Endothelial cell of umbilical vein (primary cell): Measurements from ENCODE around the gene MFGE8.

Source experiments
- EZH2 ChIP-seq: IDR thresholded peaks from 2 replicates; pipeline ENCODE4 v1.6.1; 2012; ENCODE audit warnings: borderline replicate concordance, low read depth, mild to moderate bottlenecking, moderate library complexity, low read length, inconsistent platforms; ENCODE audit not compliant: severe bottlenecking
- JUN ChIP-seq: IDR thresholded peaks from 2 replicates; pipeline ENCODE4 v1.6.1; 2011; ENCODE audit warnings: borderline replicate concordance, low read depth; ENCODE audit not compliant: insufficient read length, insufficient read depth
- MYC ChIP-seq: IDR thresholded peaks from one replicate; pipeline ENCODE4 v1.6.1; 2011; ENCODE audit warnings: mild to moderate bottlenecking, low read depth, low read length
- POLR2A ChIP-seq: IDR thresholded peaks from 2 replicates; pipeline ENCODE4 v1.6.1; 2012; ENCODE audit warnings: low read depth, mild to moderate bottlenecking, control low read depth, low read length
- POLR2AphosphoS5 ChIP-seq: IDR thresholded peaks from 2 replicates; pipeline ENCODE4 v1.6.1; 2012; ENCODE audit warnings: low read depth, mild to moderate bottlenecking, control low read depth, low read length, moderate library complexity; ENCODE audit not compliant: insufficient read depth
- TF ChIP-seq, protein P1 (sequence below), 2 donors: IDR thresholded peaks; 1 replicate in 1 of 2; 2 replicates in 1 of 2; pipeline ENCODE4 v1.5.1; 2011; ENCODE audit warnings: low read length in 2 of 2, mild to moderate bottlenecking in 2 of 2, moderate library complexity in 2 of 2, control low read depth in 1 of 2, inconsistent platforms in 1 of 2, low read depth in 1 of 2; ENCODE audit not compliant: insufficient read depth in 1 of 2; ENCODE audit errors: extremely low read depth in 1 of 2

DNA sequence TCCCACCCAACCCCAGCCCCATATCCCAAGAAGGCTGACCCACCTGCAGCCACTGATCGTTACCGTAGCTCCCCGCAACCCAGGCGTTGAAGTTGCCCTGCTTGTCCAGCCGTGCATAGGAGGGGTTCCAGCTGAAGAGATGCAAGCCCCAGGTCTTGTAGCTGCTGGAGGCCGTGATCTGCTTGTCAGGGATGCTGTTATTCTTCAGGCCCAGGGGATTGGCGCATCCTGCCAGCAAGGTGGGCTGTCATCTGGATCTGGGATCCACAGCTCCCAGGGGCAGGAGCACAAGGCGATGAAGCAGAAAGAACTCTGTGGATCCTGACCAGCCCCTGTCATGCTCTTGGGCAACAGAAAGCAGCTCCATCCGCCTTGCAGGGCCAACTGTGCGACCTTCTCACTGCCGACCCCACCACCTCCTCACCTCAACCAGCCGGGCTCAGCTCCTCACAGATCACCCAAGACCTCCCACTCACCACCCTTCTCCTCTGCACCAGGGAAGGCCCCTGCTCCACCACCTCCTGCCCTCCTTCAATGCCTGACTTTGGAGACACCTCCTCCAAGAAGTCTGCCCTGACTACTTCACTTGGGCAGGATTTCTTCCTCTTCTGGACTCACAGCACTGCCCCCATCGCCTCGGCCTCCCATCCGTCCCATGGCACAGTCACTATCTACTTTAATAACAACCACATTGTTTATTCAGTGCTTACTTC is 11.5 kb downstream of the MFGE8 start:
- TF ChIP-seq JUN (no peak), POLR2AphosphoS5 (no peak), EZH2 (no peak), POLR2A (no peak), MYC (no peak)
- TF ChIP-seq, protein P1, sequence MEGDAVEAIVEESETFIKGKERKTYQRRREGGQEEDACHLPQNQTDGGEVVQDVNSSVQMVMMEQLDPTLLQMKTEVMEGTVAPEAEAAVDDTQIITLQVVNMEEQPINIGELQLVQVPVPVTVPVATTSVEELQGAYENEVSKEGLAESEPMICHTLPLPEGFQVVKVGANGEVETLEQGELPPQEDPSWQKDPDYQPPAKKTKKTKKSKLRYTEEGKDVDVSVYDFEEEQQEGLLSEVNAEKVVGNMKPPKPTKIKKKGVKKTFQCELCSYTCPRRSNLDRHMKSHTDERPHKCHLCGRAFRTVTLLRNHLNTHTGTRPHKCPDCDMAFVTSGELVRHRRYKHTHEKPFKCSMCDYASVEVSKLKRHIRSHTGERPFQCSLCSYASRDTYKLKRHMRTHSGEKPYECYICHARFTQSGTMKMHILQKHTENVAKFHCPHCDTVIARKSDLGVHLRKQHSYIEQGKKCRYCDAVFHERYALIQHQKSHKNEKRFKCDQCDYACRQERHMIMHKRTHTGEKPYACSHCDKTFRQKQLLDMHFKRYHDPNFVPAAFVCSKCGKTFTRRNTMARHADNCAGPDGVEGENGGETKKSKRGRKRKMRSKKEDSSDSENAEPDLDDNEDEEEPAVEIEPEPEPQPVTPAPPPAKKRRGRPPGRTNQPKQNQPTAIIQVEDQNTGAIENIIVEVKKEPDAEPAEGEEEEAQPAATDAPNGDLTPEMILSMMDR (IDR thresholded peaks at IDR 0.05; ENCODE audit: extremely low read depth in 1 of 2, insufficient read depth in 1 of 2, low read depth in 1 of 2, low read length in 2 of 2) = no peak
